SU-DHL-6 (cell line): Measurements from ENCODE around the gene WDR37.

ENCODE experiments used
- EZH2phosphoT487 ChIP-seq: fragments of 200-600 bp; sonication (generic), shearing (Covaris generic); conservative IDR thresholded peaks from 2 replicates; pipeline ENCODE4 v1.6.1; 2018; ENCODE audit warnings: mild to moderate bottlenecking, antibody characterized with exemption, low read length, moderate library complexity, mixed read lengths
- TF ChIP-seq, protein P1 (sequence below): fragments of 200-600 bp; sonication (generic); IDR thresholded peaks from one replicate; pipeline ENCODE4 v1.5.1; 2017; ENCODE audit warnings: antibody characterized with exemption, mild to moderate bottlenecking, low read length, moderate library complexity; ENCODE audit not compliant: insufficient read depth, poor library complexity, severe bottlenecking

DNA sequence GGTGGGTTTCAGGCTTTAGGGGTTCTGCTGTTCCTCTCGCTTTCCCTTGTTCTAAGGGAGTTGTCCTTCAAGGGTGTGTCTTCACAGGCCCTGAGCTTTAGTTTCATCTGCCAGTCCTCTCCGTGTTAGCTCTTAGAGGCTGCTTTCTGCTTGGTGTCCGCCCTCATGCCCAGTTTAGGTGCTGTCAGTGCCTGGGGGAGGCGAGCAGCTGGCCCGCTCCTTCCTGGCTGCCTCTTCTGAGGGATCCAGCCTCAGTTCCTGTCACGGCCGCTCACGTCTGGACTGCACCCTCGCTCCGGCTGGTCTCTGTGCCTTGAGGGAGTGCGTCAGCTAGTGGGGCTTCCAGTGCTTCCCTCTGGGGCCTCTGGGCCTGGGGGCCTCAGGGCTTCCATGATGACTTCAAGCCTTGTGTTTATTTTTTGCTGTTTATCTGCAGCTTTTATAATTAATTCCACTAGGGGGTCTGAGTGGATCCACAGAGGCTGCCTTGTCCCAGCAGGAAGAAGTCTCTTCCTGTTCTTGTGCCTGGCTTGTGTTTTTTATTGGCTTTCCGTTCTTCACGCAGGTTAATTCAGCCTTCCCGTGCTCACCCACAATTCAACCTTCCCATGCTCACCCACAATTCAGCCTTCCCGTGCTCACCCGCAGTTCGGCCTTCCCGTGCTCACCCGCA is 33.0 kb downstream of the WDR37 start:
- TF ChIP-seq, protein P1, sequence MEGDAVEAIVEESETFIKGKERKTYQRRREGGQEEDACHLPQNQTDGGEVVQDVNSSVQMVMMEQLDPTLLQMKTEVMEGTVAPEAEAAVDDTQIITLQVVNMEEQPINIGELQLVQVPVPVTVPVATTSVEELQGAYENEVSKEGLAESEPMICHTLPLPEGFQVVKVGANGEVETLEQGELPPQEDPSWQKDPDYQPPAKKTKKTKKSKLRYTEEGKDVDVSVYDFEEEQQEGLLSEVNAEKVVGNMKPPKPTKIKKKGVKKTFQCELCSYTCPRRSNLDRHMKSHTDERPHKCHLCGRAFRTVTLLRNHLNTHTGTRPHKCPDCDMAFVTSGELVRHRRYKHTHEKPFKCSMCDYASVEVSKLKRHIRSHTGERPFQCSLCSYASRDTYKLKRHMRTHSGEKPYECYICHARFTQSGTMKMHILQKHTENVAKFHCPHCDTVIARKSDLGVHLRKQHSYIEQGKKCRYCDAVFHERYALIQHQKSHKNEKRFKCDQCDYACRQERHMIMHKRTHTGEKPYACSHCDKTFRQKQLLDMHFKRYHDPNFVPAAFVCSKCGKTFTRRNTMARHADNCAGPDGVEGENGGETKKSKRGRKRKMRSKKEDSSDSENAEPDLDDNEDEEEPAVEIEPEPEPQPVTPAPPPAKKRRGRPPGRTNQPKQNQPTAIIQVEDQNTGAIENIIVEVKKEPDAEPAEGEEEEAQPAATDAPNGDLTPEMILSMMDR, result no peak
- TF ChIP-seq EZH2phosphoT487, result no peak
